Stimulated activated naive B cell treated with anti-CD40 and anti-IgM and Interleukin-4, amounts not matched to agents 10 μg/mL and 1 μg/mL and 100 μg/mL, for 72 hours (primary cell): ENCODE measurements around the gene ATP5F1D.

Experiments
- ATAC-seq, 2 donors: fragments of 150-1000 bp; cut with Tn5 transposase; replicated peaks; 2 replicates each; pipeline ENCODE4 v1.10.0; 2021; ENCODE audit warnings: moderate library complexity in 1 of 2
- DNase-seq: peaks from one replicate; pipeline ENCODE4 v3.0.0; 2021
- H3K27ac Mint-ChIP-seq: one replicate; pipeline ENCODE4 v1.8.0; 2022; ENCODE audit warnings: mild to moderate bottlenecking, mixed read lengths
- H3K27me3 Mint-ChIP-seq, 2 donors: one replicate each; pipeline ENCODE4 v1.8.0; 2022; ENCODE audit warnings: mixed read lengths in 2 of 2
- H3K36me3 Mint-ChIP-seq, 2 donors: one replicate each; pipeline ENCODE4 v1.8.0; 2022; ENCODE audit warnings: mixed read lengths in 2 of 2, mild to moderate bottlenecking in 1 of 2
- H3K4me1 Mint-ChIP-seq, 2 donors: one replicate each; pipeline ENCODE4 v1.8.0; 2022; ENCODE audit warnings: mixed read lengths in 2 of 2, mild to moderate bottlenecking in 1 of 2
- H3K4me3 Mint-ChIP-seq, 2 donors: one replicate each; pipeline ENCODE4 v1.8.0; 2022; ENCODE audit warnings: mild to moderate bottlenecking in 2 of 2, mixed read lengths in 2 of 2, moderate library complexity in 1 of 2
- H3K9me3 Mint-ChIP-seq, 2 donors: one replicate each; pipeline ENCODE4 v1.8.0; 2022; ENCODE audit warnings: mixed read lengths in 2 of 2, mild to moderate bottlenecking in 1 of 2

Gene ATP5F1D

DNA sequence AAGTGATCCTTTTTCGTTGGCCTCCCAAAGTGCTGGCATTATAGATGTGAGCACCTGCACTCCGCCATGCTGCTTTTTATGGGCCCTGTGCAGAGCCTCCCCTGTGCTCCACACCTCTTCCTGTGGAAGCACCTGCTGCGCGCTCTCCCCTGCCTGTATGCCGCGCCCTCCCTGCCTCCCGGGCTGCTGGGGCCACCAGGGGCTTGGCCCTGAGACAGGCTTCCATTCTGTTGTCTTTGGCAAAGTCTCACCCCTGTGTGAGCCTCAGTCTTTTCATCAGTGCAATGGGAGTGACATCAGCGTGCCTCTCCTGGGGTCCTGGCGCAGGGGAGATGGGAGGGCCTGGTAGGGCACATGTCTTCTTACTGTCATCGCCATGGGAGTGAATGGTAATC lies 35.1 kb downstream of the ATP5F1D start:
- peaks cover 0 to 2% of the 10 kb centered on the region in 2 donors for H3K27me3 Mint-ChIP-seq
- no peak for DNase-seq
- H3K4me3 Mint-ChIP-seq, result peak overlapping the region; percentile 90 to 93
- peaks cover 42 to 66% of the 10 kb centered on the region in 2 donors for H3K4me1 Mint-ChIP-seq
- ATAC-seq, result no peak
- peak overlapping the region; percentile 98 for H3K27ac Mint-ChIP-seq
- peaks cover 53 to 63% of the 10 kb centered on the region in 2 donors for H3K36me3 Mint-ChIP-seq
- no peaks in the 10 kb centered on the region for H3K9me3 Mint-ChIP-seq

DNA sequence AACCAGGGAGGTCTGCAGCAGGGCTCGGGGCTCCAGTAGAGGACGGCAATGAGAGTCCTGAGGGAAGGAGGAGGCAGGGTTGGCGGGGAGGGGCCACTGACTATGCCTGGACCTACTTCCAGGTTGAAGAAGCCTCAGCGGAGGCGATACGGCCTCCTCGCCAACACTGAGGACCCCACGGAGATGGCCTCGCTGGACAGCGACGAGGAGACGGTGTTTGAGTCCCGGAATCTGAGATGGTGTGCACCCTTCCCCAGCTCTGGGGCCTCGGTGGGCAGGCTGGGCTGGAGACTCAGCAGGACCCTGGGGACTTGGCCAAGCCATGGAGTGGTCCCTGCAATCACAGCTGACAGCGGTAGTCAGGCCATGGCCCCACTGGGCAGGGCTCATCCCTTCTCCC lies 35.5 kb downstream of the ATP5F1D start:
- no peaks in the 10 kb centered on the region for H3K9me3 Mint-ChIP-seq
- ATAC-seq (no peak), DNase-seq (no peak)
- H3K4me1 Mint-ChIP-seq, result peaks cover 41 to 62% of the 10 kb centered on the region in 2 donors
- H3K36me3 Mint-ChIP-seq, result peaks cover 54 to 61% of the 10 kb centered on the region in 2 donors
- peak overlapping the region; percentile 90 to 93 for H3K4me3 Mint-ChIP-seq
- peak overlapping the region; percentile 98 for H3K27ac Mint-ChIP-seq
- peaks cover 0 to 5% of the 10 kb centered on the region in 2 donors for H3K27me3 Mint-ChIP-seq

DNA sequence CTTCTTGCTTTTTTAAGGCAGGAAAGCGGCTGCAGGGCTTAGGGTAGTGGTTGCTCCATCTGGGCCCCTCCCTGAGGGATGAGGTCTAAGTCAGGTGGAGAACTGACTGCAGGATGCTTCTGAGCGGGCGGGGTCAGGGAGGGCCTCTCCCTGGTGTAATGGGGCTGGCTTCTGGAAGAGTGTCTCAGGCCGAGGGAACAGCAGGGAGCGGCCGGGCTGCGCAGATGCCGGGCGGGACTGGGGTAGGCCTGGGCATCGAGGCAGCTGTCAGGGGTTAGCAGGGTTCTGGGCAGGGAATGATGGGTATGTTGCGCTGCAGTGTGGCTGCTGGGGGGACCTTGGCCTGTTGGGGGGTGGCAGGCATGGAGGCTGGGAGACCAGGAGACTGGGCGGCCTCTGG lies 36.5 kb downstream of the ATP5F1D start:
- no peak overlapping the region for H3K27ac Mint-ChIP-seq
- ATAC-seq (no peak), DNase-seq (no peak)
- H3K4me1 Mint-ChIP-seq, result peaks cover 37 to 51% of the 10 kb centered on the region in 2 donors
- peaks cover 46 to 53% of the 10 kb centered on the region in 2 donors for H3K36me3 Mint-ChIP-seq
- H3K4me3 Mint-ChIP-seq, result no peak overlapping the region
- H3K27me3 Mint-ChIP-seq, result peaks cover 4 to 8% of the 10 kb centered on the region in 2 donors
- H3K9me3 Mint-ChIP-seq, result no peaks in the 10 kb centered on the region

DNA sequence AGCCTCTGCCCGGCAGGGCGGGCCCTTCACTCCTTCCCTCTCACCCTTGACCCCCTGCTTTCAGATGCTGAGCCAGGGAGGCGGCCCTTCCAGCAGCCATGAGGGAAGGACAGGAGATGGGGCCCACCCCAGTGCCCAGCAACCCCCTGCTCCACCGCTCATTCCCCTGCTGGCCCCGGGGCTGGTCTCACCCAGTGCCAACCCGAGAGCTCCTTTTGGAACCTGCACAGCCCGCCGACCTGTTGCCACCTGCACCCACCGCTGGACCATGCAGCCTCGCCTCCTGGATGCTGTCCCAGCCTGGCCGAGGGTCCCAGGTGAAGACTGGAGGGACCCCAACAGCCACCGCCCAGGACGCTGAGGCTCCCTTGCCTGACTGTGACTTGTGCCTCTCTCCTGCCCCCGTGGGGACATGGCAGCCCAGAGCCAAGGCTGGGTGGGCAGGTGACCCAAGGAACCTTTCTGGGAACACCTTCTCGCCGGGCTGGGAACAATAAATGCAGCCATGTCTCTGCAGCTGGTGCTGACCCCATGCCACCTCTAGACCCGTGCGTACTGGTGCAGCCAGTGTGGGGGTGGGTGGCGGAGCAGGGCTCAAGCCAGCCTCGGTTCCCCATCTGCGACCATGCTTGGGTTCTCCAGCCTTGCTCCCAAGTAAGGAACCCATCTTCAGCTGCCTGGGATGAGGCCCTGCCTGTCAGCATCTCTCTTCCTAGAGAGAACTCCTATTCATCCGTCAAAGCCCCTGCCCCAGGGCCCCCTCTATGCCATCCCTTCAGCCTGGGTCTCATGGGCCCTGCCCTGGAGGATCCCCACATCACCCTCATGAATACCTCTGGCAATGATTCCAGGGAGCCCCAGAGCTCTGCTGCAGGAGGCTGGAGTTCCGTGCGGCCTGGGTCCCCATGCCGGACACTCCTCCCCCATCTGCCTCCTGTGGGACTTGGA lies 37.4 kb downstream of the ATP5F1D start:
- Mint-ChIP-seq H3K9me3 (no peaks in the 10 kb centered on the region), H3K4me1 (peaks cover 31 to 43% of the 10 kb centered on the region in 2 donors), H3K36me3 (peaks cover 38 to 46% of the 10 kb centered on the region in 2 donors), H3K27me3 (peaks cover 10% of the 10 kb centered on the region in 2 donors), H3K4me3 (peak overlapping the region in 1 of 2 donors; percentile 35), H3K27ac (peak overlapping the region; percentile 88)
- no peak for ATAC-seq
- no peak for DNase-seq

DNA sequence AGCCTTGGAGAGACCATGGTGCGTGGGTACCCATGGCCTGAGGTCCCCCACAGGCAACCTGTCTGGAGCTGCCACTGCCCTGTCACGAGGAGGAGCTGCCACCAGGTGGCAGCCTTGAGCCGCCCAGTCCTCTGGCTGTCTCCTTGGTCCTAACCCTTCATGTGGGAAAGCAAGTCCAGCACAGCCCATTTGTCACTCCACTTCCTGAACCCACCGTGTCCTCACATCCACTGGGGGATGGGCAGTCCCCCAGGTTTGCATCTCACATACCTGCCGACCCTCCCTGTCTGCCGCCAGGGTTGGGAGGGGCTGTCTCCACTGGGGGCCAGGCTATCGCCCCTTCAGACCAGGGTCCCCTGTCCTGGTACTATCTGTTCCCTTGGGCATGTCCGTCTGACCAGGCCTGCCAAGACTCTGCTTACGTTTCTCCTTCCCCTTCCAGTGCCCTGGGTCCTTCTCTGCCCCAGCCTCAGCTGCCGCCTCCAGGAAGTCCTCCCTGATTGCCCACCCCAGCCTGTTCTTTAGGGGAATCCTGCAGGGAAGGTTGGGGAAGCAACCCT lies 38.3 kb downstream of the ATP5F1D start:
- peak overlapping the region; percentile 88 for H3K27ac Mint-ChIP-seq
- no peaks in the 10 kb centered on the region for H3K9me3 Mint-ChIP-seq
- ATAC-seq (peak; percentile 28 to 29), DNase-seq (peak; percentile 70)
- peaks cover 34 to 40% of the 10 kb centered on the region in 2 donors for H3K36me3 Mint-ChIP-seq
- H3K4me3 Mint-ChIP-seq, result peak overlapping the region in 1 of 2 donors; percentile 41
- H3K4me1 Mint-ChIP-seq, result peaks cover 30 to 40% of the 10 kb centered on the region in 2 donors
- peaks cover 18 to 19% of the 10 kb centered on the region in 2 donors for H3K27me3 Mint-ChIP-seq

DNA sequence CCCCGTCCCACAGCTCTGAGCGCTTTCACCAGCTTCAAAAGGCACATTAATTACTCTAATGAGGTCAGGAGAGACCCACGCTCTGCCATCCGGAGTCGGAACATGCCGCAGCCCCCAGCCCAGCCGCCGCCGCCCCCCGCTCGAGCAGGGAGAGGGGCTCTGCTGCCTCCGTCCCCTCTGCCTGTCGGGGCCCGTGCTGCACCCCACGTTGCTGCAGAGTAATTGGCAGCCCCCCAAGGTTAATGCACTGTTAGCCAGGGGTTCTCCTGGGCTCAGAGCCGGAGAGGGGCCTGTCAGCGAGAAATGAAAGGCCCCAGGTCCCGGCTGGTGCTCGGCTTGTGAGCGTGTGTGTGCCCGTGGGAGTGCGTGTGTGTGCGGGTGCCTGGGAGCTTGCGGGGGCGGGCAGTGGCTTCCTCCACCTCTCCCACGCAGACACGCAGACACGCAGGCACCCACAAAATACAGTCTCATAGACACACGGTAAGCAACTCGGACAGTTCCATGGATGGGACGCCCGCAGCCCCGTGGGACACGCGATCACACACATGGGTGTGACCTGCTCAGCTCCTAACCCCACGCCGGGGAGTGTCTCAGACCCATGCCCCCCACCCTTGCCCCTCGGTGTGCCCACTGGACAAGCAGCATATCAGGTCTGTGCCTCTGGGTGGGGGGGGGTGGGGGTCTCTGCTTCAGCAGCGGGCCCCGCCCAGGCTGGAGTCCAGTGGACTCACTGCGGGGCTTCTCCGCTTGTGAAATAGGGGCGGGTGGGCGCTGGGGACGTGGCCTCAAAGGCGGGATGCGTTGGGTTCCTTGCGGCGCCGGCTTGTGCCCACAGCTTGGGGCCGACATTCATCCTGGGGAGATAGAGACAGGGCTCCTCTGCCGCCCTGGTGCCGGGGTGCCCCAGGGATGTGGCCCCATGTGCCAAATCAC lies 39.4 kb downstream of the ATP5F1D start:
- DNase-seq (no peak), ATAC-seq (no peak)
- Mint-ChIP-seq H3K27me3 (peaks cover 24% of the 10 kb centered on the region in 2 donors), H3K27ac (no peak overlapping the region), H3K9me3 (no peaks in the 10 kb centered on the region), H3K4me3 (peak overlapping the region in 1 of 2 donors; percentile 32), H3K36me3 (peaks cover 32 to 36% of the 10 kb centered on the region in 2 donors), H3K4me1 (peaks cover 29 to 40% of the 10 kb centered on the region in 2 donors)

DNA sequence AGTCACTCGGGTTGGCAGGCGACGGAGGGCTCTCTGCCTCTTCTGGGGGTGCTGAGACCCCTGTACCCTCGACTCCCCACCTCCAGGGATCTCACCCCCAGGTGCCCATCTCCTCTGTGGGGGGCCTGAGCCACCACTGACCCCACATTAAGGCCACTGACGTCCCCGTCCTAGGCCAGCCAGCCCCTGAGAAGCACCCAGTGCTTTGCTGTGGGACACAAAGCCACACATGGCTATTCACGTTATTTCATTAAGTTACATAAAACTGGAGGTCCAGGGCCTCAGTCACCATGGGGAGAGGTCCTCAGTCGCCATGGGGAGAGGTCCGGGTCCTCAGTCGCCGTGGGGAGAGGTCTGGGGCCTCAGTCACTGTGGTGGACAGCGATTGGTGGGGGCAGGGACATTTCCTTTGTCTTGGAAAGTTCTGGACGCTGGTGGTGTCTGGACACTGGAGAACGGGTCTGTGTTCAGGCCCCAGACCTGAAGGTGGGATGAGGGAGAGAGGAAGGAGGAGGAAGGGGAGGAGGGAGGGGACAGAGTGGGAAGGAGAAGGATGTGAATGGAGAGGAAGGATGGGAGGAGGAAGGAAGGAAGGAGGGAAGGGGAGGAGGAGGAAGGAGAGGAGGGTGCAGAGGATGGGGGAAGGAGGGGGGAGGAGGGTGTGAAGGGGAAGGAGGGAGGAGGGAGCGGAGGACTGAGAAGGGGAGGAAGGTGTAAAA lies 40.2 kb downstream of the ATP5F1D start:
- DNase-seq, result no peak
- Mint-ChIP-seq H3K9me3 (no peaks in the 10 kb centered on the region), H3K4me1 (peaks cover 29 to 40% of the 10 kb centered on the region in 2 donors), H3K27me3 (peaks cover 28 to 30% of the 10 kb centered on the region in 2 donors), H3K4me3 (no peak overlapping the region), H3K27ac (peak overlapping the region; percentile 51), H3K36me3 (peaks cover 29 to 32% of the 10 kb centered on the region in 2 donors)
- ATAC-seq, result no peak

DNA sequence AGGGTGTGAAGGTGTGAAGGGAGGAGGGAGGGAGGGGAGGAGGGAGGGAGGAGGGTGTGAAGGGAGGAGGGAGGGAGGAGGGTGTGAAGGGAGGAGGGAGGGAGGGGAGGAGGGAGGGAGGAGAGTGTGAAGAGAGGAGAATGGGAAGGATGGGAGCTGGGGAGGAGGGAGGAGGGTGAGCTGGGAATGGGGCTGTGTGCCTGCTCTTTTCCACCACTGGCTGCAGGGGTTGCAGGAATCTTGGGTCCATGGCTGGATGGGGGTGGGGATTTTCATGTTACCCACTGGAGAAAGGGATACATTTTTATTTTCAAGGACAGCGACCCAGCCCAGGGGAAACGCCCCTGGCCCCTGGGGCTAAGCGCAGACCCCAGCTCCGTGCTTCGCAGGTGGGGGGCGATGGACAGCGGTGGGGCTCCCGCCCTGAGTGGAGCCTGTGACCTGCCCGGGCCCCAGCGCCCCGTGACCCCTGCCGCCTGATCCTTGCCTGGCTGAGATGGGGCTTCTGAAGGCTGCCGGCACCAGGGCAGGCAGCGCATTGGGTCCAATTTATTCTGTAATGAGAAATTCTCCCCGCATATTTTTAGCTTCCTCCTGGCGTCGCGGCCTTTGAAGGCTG lies 41.1 kb downstream of the ATP5F1D start:
- Mint-ChIP-seq H3K4me1 (peaks cover 27 to 33% of the 10 kb centered on the region in 2 donors), H3K27me3 (peaks cover 29 to 38% of the 10 kb centered on the region in 2 donors), H3K36me3 (peaks cover 25 to 29% of the 10 kb centered on the region in 2 donors), H3K4me3 (no peak overlapping the region), H3K9me3 (no peaks in the 10 kb centered on the region), H3K27ac (no peak overlapping the region)
- DNase-seq (no peak), ATAC-seq (no peak)

DNA sequence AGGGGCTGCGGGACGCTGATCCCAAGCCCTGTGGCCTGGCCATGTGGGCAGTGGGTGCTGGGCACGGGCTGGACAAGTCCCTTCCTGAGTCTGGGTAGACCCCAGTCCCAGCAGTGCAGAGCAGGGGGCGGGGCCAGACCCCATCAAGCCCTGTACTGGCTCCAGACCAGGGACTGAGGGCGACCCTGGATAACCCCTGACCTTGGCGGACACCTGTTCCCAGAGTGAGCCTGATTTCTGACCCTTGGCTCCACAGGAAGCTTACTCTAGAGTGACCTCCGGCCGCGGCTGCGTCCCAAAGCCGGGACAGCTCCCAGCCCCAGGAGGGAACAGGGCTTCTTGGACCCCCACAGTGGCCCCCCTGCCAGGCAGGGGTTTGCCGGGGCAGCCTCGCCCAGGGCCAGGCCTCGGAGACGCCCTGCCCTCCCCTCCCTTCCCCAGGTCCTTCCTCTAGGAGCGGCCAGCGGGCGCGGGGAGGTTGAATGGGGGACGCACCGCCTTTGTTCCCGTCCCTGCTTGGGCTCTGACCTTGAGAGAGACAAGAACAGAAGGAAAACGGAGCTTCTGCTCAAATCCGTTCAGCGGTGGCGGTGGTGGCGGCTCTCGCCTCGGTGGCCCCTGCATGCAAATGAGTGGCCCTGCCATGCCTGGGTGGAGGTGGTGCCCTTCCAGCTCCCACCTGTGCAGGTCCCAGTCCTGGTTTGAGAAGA lies 41.8 kb downstream of the ATP5F1D start:
- Mint-ChIP-seq H3K36me3 (peaks cover 19 to 23% of the 10 kb centered on the region in 2 donors), H3K9me3 (no peaks in the 10 kb centered on the region), H3K27me3 (peaks cover 34 to 44% of the 10 kb centered on the region in 2 donors), H3K4me1 (peaks cover 23 to 26% of the 10 kb centered on the region in 2 donors), H3K4me3 (no peak overlapping the region), H3K27ac (no peak overlapping the region)
- ATAC-seq, result no peak
- no peak for DNase-seq

DNA sequence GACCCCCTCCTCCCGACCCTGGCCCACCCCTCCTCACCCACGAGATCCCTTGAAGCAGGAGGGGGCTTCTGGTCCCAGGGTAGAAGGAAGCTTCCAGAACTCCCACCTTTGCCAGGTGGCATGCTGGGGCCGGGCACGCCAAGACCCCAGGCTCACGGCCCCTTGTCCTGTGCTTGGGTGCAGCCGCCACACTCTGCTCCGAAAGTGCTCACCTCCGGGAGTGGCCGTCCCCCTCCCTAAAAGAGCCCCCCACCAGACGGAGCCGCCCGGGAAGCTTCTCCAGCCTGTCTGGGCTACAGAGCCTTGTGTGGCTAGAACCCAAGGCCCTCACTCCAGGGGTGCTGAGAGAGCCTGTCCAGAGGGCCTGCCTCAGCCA lies 42.4 kb downstream of the ATP5F1D start:
- Mint-ChIP-seq H3K4me3 (no peak overlapping the region), H3K27ac (no peak overlapping the region), H3K4me1 (peaks cover 21 to 26% of the 10 kb centered on the region in 2 donors), H3K27me3 (peaks cover 34 to 46% of the 10 kb centered on the region in 2 donors), H3K36me3 (peaks cover 15 to 21% of the 10 kb centered on the region in 2 donors), H3K9me3 (no peaks in the 10 kb centered on the region)
- ATAC-seq (no peak), DNase-seq (no peak)

DNA sequence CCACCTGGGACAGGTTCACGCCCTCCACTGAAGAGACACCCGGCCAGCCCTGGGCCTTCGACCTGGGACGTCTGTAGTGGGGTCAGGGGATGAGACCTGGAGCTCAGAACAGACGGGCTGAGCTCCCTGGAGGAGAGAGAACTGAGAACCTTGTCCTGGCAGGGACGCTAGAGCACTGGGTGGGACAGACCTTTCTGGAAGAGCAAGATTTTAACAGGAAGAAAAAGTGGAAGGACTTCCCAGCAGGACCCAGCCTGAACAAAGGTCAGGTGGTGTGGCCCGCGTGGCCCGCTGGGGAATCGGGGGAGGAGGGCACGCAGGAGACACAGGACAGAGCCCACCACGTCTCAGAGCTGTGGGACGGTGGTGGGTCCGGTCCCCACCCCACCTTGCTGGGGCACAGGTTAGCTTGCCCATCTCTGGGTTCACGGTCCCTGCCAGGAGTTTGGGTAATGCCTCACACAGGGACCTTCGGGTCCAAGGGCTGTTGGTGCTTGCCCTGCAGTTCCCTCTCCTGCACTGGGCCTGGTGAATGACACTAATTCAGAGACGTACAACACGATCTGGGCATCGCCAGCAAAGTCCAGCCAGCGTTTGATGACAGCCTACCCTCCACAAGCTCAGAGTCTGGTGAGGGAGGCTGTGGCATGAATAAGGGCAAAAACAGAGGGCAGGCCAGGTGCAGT lies 42.9 kb downstream of the ATP5F1D start:
- DNase-seq (no peak), ATAC-seq (no peak)
- Mint-ChIP-seq H3K4me3 (peak overlapping the region; percentile 54 to 66), H3K4me1 (peaks cover 20 to 24% of the 10 kb centered on the region in 2 donors), H3K27ac (peak overlapping the region; percentile 38), H3K36me3 (peaks cover 12 to 16% of the 10 kb centered on the region in 2 donors), H3K27me3 (peaks cover 38 to 51% of the 10 kb centered on the region in 2 donors), H3K9me3 (no peaks in the 10 kb centered on the region)
